NCI-H1092 treated with DMSO at 0.1 percent for 48 hours (cell line): ENCODE results near the gene SSC5D.

Source experiments
- DNase-seq: peaks from one replicate; lab custom pipeline; 2025; lab: John Stamatoyannopoulos, UW

The SSC5D gene

GRCh38 chr19:55455576-55456235 lies 32.5 kb upstream of the SSC5D start:
- DNase-seq: no peak

DNA sequence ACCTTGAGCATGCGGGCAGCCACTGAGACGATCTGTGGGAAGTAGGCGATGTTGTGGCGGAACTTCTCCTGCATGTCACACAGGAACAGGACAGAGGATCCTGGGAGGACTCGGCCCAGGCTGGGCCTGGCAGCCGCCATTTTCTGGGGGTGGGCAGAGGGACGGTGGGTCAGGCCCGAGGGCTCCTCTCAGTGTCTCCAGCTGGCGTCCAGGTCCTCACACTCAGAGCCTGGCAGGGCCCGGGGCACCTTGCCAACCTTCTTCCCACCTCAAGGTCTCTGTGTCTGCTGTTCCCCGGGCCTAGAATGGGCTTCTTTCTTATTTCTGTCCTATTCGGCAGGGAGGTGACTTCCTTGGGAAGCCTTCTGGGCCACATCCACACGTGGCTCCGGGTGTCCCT lies 31.9 kb upstream of the SSC5D start:
- no peak for DNase-seq

GRCh38 chr19:55457683-55458457 lies 30.4 kb upstream of the SSC5D start:
- no peak for DNase-seq

DNA sequence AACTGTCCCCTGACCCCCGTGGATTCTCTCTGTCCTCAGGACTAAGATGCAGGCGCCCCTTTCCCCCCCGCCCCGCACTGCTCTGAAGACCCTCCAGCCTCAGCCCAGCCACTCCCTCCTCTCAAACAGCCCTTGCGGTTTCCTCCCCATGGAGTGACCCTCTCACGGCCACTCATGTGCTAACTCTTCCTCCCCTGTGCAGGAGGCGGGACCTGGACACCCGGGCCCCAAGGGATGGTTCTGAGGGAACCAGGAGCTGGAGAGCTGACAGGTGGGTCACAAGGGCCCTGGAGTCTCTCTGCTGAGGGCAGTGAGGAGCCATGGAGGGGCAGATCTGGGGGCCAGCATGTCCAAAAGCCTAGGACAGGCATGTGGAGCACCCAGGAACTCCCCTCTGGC lies 28.7 kb upstream of the SSC5D start:
- no peak for DNase-seq

- DNase-seq: no peak
Observed at GRCh38 chr19:55459950-55460657, 28.1 kb upstream of the SSC5D start.

DNA sequence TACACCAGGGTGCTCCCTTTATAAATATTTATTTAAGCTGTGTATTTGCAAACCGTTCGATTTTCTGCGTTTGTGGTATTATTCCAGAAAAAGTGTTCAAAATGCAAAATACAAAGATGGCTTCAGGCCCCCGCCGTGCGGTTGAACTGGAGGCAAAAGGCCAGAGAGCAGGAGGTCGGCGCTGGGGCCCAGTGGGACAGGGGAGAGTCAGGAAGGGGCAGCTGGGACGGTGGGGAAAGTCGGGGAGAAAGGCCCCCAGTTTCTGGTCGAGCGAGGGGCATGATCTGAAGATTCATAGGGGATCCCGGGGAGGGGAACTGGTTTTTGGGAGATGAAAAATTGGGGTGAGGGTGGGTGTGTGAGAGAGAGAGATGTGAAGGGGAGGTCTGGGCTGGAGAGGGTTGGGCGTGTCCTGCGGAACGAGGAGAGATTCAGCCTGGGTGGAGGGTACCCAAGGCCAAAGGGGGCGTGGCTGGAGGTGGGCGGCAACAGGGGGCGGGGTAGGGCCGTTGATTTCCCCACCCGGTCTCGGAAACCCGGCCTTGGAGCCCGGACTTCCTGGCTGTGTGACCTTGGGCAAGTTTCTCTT lies 27.5 kb upstream of the SSC5D start:
- peak; percentile 9 for DNase-seq

DNA sequence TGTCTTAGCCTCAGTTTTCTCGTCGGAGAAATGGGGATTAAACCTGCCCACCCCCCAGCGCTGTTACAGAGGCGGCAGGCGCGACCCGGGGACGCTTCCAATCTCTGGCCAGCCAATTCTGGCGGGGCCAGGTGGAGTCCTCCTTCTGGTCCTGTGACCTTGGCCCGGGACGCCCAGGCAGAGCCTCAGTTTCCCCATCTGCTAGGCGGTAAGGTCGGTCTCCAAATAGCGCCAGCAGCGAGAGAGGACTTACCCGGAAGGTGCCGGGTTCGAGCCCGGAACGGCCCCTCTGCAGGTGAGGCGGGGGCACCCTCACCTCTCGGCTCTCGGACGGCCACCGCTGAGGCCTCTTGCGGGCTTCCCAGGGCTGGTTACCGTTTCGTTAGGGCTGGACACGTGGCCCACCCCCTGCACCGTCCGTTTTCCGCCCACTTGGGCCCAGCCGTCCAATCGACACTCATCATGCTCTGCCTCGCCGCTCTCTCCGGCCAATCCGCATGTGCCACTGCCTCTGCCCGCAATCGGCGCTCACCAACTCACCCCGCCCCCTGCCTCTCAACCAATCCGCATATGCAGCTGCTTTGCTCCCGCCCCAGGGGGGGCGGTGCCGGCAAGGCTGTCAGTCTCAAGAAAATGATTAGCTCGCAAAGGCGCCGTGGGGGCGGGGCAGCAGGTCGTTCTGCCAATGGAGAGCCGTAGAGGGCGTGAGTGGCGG lies 26.8 kb upstream of the SSC5D start, which contains the start of gene ISOC2:
TSS of gene ISOC2 (minus strand) at position 384 of the 715 bp plus-strand sequence. CDS start 5,156 bp downstream, outside the sequence.
- peak; percentile 97 for DNase-seq

DNA sequence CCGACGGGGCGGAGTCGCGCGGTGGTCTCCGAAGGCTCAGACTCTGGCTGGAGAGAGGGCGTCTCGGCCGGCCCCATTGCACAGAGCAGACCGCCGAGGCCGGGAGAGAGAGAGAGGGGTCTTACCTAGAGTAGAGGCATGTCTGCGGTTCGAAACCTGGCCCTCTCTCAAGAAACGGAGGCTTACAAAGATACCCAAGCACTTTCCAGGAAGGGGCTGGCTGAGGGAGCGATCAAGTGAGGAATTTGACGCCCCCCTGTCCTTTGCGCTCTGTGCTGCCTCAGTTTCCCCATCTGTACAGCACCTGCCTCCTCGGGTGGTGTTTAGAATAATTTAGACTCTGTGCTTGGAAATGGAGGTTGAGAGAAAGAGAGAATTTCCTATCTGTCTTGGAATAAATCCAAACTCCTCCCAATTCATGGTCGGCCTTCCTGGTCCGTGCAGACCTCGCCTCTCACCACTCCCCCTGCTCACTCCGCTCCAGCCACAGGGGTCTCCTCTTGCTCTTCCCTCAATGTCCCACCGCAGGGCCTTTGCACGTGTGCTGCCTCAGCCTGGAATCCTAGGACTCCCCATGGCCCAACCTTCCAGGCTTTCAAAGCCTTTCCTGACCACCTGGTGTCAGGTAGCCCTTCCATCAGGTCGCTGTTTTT lies 26.1 kb upstream of the SSC5D start:
- DNase-seq: no peak

- no peak for DNase-seq
Observed at GRCh38 chr19:55462722-55463121, 25.5 kb upstream of the SSC5D start.

DNA sequence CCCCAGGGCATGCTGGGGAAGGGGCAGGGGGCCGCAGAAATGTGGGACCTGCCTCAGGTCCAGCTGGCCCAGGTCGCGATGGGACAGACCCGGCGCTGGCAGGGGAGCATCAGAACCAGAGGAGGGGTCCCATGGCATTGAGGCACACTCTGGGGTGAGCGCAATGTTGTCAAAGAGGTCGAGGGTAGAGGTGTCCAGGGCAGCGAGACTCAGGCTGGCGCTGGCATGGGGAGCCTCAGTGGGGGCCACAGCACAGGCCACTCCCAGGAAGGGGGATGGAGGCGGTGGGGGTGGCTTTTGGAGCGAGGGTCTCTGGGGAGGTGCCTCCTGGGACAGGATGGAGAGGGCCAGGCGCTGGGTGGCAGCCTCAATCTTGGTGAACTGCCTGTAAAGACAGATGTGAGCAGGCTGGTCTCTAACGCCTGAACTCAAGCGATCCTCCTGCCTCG lies 24.6 kb upstream of the SSC5D start:
- DNase-seq: no peak

DNA sequence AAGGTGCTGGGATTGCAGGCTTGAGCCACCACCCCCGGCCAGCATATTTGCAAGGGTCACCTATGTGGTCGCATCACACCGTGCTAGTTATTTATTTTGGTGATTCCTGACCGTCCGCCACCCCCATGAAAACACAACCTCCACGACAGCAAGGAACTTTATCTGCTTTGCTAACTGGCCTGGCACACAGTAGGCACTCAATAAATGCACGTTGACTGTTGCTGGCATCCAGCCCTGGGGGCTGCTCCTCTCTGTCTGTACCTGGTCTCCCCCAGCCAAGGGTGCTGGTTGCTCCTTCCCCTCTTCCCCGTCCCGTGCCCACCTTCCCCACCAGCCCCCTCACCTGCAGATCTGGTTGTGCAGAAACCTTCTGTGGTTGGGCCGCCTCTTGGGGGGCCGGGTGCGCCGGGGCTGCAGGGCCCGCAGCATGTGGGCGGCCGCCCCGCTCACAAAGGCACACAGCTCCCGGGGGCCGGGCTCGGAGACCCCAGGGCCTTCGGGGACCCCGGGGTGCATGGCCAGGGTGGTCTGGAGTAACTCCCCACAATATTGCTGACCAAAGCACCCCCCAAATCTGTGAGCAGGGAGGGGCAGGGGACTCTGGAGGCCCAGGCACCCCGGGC lies 24.1 kb upstream of the SSC5D start:
- DNase-seq: no peak

DNA sequence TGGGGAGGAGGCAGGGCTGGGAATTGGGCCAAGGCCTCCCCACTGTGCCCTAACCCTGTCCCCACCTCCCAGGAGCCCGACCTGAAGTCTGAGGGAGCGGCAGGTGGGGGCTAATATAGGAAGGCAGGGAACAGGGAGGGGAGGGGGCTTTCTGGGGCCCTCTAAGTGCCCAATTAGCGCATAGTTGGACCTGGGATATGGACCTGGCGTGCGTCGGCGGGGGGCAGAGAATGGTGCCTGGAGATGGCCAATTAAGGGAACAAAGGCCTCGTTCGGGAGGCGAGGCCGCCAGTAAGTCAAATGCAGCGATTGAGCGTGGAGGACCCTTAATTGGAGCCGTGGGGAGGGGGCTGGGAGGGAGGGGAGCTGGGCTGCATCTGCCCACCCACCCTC lies 23.6 kb upstream of the SSC5D start, which contains the start of gene C19orf85:
TSS of gene C19orf85 (minus strand) at position 90 of the 393 bp plus-strand sequence. CDS start 197 bp downstream, outside the sequence.
- no peak for DNase-seq

- DNase-seq: no peak
Observed at GRCh38 chr19:55465460-55466240, 22.6 kb upstream of the SSC5D start.

DNA sequence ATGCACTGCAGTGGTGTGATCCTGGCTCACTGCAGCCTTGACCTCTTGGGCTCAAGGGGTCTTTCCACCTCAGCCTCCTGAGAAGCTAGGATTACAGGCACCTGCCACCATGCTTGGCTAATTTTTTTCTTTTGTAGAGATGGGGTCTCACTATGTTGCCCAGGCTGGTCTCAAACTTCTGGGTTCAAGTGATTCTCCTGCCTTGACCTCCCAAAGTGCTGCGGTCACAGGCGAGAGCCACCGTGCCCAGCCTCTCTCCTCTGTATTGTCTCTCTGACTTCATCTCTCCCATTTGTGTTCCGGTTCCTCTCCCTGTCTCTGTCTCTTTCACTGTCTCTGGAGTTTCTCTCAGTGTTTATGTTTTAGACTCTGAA lies 22.0 kb upstream of the SSC5D start:
- no peak for DNase-seq

DNA sequence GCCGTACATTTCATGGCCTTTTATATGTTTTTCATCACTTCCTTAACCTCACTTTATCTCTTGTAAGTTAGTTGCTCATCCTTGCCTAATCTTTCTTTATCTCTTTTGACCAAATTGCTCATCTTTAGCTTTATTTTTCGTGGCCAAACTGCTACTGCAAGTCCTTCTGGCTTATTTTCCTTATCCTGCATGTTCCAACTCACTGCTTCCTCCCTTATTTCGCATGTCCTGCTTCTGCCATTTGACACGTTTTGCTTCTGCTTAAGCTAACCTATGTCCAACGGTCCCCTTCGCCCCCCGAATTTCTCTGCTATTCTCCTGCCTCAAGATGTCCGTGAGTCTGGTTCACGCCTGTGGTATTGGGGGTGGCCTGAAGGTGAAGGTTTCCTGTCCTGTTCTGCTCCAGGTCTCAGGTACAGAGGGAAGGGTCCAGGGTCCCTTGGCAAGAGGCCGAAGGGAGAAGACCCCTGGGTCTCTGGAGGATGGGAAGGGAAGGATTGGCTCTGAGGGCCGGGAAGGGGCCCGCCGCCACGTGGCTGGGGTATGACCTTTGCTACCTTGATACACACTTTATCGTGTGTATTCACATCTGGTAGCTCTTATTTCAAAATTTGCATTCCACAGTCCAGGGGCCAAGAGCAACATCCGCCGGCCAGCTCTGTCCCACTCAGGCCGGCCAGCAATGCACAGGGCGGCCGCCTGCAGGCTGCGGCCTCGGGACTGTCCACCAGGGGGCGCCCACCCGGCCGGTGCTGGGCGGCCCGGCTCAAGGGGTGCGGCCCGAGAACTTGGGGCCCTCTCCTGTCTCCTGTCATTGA lies 20.8 kb upstream of the SSC5D start:
- DNase-seq: no peak

- no peak for DNase-seq
Observed at GRCh38 chr19:55468054-55468393, 20.2 kb upstream of the SSC5D start.

GRCh38 chr19:55471266-55471665 lies 17.0 kb upstream of the SSC5D start:
- no peak for DNase-seq

DNA sequence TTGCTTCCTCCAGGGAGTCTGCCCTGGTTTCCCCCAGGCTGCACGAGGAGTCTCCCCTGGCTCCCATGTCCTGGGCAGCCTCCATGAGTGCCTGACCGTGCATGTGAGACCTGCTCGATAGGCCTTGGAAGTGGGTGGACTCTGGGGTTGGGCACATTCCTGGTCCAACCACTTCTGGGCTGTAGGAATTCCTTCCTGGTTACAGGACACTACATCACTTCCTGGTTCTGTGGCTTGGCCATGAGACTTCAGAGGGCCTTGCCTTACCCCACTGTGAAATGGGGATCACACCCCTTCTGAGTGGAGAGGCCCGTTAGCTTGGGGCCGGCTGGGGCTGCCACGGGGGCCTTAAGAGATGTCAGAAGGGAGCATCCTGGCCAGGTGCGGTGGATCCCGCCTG lies 15.8 kb upstream of the SSC5D start:
- DNase-seq: no peak
